Fibroblast of pulmonary artery (primary cell): ENCODE data around the gene ATG4A.

Source experiments
- DNase-seq: peaks from one replicate; pipeline ENCODE4 v3.0.0-alpha.2; 2010; ENCODE audit warnings: low read depth
- H3K4me3 ChIP-seq: replicated peaks from 2 replicates; pipeline ENCODE4 v1.5.1; 2011; ENCODE audit warnings: low read depth, mild to moderate bottlenecking, control low read depth, low read length, moderate library complexity
- CTCF ChIP-seq: IDR thresholded peaks from 2 replicates; pipeline ENCODE4 v1.5.1; 2011; ENCODE audit warnings: mild to moderate bottlenecking, control low read depth, low read length, inconsistent platforms; ENCODE audit errors: missing control alignments

The ATG4A gene

GRCh38 chrX:108121291-108121690 lies 29.7 kb downstream of the ATG4A start:
- TF ChIP-seq CTCF: no peak
- no peak for DNase-seq
- no peak overlapping the region for H3K4me3 ChIP-seq

- DNase-seq: peak; percentile 35
- no peak for TF ChIP-seq CTCF
- H3K4me3 ChIP-seq: no peak overlapping the region
These were observed 31.2 kb downstream of the ATG4A start for GRCh38 chrX:108122748-108123147.

- no peak overlapping the region for H3K4me3 ChIP-seq
- TF ChIP-seq CTCF: no peak
- DNase-seq: no peak
These were observed 32.2 kb downstream of the ATG4A start for GRCh38 chrX:108123591-108124366.

GRCh38 chrX:108126661-108127060 lies 35.1 kb downstream of the ATG4A start:
- no peak overlapping the region for H3K4me3 ChIP-seq
- DNase-seq: peak; percentile 39
- TF ChIP-seq CTCF: no peak

- no peak for DNase-seq
- H3K4me3 ChIP-seq: no peak overlapping the region
- TF ChIP-seq CTCF: no peak
These were observed 35.6 kb downstream of the ATG4A start for GRCh38 chrX:108127152-108127551.

GRCh38 chrX:108130889-108131288 lies 39.3 kb downstream of the ATG4A start:
- no peak for DNase-seq
- no peak for TF ChIP-seq CTCF
- no peak overlapping the region for H3K4me3 ChIP-seq

GRCh38 chrX:108131471-108131870 lies 39.9 kb downstream of the ATG4A start:
- no peak for TF ChIP-seq CTCF
- peak; percentile 78 for DNase-seq
- no peak overlapping the region for H3K4me3 ChIP-seq
